A673 (cell line): Measurements from ENCODE around the gene CDHR3. TPM values are rescaled to one million over a fixed set of nuclear protein-coding genes. Genes with fewer than 3 reads are reported as not detected.

Experiments used
- BruUV-seq: library from RNA; stranded (reverse); fragments of 400-500 nt; replicated peaks from 2 replicates; lab custom pipeline; 2021; lab: Mats Ljungman, UMichigan
- CTCF ChIA-PET: fragments of 300-600 bp; sonication (Branson Sonifier 250); formaldehyde crosslinking; loops from one replicate; lab custom pipeline; 2022; ENCODE audit warnings: antibody characterized with exemption; lab: Charles Lee
- POLR2A ChIA-PET: fragments of 300-600 bp; sonication (Branson Sonifier 250); formaldehyde crosslinking; loops from one replicate; lab custom pipeline; 2022; ENCODE audit warnings: antibody characterized with exemption; ENCODE audit not compliant: low non-redundant PET; lab: Charles Lee
- DNase-seq: peaks from one replicate; pipeline ENCODE4 v3.0.0-alpha.2; 2015; ENCODE audit warnings: low spot score
- H3K27ac ChIP-seq: fragments of 200-600 bp; sonication (generic); 2 replicates; pipeline ENCODE4 v1.5.1; 2016; ENCODE audit warnings: mixed run types, low read depth, mild to moderate bottlenecking, mixed read lengths, antibody characterized with exemption, low read length; ENCODE audit not compliant: poor library complexity, severe bottlenecking
- H3K27me3 ChIP-seq: fragments of 200-600 bp; sonication (generic); replicated peaks from 2 replicates; pipeline ENCODE4 v1.6.1; 2017; ENCODE audit warnings: mixed run types, low read depth, mild to moderate bottlenecking, mixed read lengths, antibody characterized with exemption, low read length; ENCODE audit not compliant: insufficient read depth, poor library complexity
- H3K36me3 ChIP-seq: fragments of 200-600 bp; sonication (generic); 2 replicates; pipeline ENCODE4 v1.6.1; 2016; ENCODE audit warnings: mixed run types, mild to moderate bottlenecking, mixed read lengths, antibody characterized with exemption, low read length; ENCODE audit not compliant: insufficient read depth, poor library complexity, severe bottlenecking
- H3K4me1 ChIP-seq: fragments of 200-600 bp; sonication (generic); 2 replicates; pipeline ENCODE4 v1.6.1; 2017; ENCODE audit warnings: mixed run types, mild to moderate bottlenecking, mixed read lengths, antibody characterized with exemption, low read length; ENCODE audit not compliant: insufficient read depth, poor library complexity, severe bottlenecking
- H3K4me3 ChIP-seq: fragments of 200-600 bp; sonication (generic); 2 replicates; pipeline ENCODE4 v1.5.1; 2016; ENCODE audit warnings: low read depth, mixed run types, mild to moderate bottlenecking, mixed read lengths, low read length; ENCODE audit not compliant: poor library complexity, severe bottlenecking
- H3K9me3 ChIP-seq: fragments of 200-600 bp; sonication (generic); 2 replicates; pipeline ENCODE4 v1.6.1; 2016; ENCODE audit warnings: mixed run types, low read depth, mild to moderate bottlenecking, mixed read lengths, antibody characterized with exemption, low read length; ENCODE audit not compliant: poor library complexity, severe bottlenecking
- EZH2 ChIP-seq: fragments of 200-600 bp; sonication (generic); IDR thresholded peaks from 2 replicates; pipeline ENCODE4 v1.6.1; 2017; ENCODE audit warnings: borderline replicate concordance, low read depth, mild to moderate bottlenecking, mixed read lengths, antibody characterized with exemption, low read length; ENCODE audit not compliant: poor library complexity, severe bottlenecking
- intact Hi-C: fragments of 100-400 bp; cut with micrococcal nuclease; formaldehyde crosslinking; loops from one replicate; pipeline ENCODE4 v1.10.0; 2022; ENCODE audit not compliant: unreplicated experiment
- total RNA-seq: library from RNA; stranded (reverse); gene quantifications from 2 replicates; pipeline ENCODE4 v1.2.3, GENCODE V29; 2021
- TF ChIP-seq, protein P1 (sequence below): fragments of 300-800, 200-600 bp; sonication (generic); conservative IDR thresholded peaks from 2 replicates; pipeline ENCODE4 v1.5.1; 2017; ENCODE audit warnings: low read depth, mild to moderate bottlenecking, antibody characterized with exemption, low read length, moderate library complexity, mixed read lengths

CDHR3 gene
- total RNA-seq, 1 experiment from 2014 or later: 13.9 TPM

DNA sequence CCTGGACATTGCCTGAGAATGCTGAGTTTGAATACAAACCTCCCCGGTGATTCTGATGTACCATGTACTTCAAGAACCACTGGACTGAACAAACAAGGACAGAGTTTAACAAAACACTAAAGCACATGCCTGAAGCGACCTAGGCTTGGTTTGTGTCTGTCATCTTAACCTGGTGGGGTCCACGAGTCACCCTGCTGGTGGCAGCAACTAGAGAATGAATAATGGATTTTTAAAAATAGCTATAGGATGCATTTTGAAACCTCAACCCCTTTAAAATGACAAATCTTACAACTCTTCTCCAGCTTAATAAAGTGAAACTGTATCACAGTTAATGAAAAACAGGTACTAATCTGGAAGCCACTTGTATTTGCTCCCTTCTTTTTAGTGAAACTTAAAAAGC, 25.2 kb downstream of the CDHR3 start:
- no peaks in the 10 kb centered on the region for H3K36me3 ChIP-seq
- H3K27ac ChIP-seq: no peak overlapping the region
- no peaks in the 10 kb centered on the region for H3K9me3 ChIP-seq
- no peak for TF ChIP-seq EZH2
- TF ChIP-seq, protein P1, sequence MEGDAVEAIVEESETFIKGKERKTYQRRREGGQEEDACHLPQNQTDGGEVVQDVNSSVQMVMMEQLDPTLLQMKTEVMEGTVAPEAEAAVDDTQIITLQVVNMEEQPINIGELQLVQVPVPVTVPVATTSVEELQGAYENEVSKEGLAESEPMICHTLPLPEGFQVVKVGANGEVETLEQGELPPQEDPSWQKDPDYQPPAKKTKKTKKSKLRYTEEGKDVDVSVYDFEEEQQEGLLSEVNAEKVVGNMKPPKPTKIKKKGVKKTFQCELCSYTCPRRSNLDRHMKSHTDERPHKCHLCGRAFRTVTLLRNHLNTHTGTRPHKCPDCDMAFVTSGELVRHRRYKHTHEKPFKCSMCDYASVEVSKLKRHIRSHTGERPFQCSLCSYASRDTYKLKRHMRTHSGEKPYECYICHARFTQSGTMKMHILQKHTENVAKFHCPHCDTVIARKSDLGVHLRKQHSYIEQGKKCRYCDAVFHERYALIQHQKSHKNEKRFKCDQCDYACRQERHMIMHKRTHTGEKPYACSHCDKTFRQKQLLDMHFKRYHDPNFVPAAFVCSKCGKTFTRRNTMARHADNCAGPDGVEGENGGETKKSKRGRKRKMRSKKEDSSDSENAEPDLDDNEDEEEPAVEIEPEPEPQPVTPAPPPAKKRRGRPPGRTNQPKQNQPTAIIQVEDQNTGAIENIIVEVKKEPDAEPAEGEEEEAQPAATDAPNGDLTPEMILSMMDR: no peak
- CTCF ChIA-PET: no interaction called here
- POLR2A ChIA-PET: interaction anchor here (0.6 kb wide), 1 partner anchor 31 kb away, joined by 3 read pairs; no protein-coding TSS in a partner anchor
- H3K27me3 ChIP-seq: no peaks in the 10 kb centered on the region
- intact Hi-C loops: no loop called here
- no peak overlapping the region for H3K4me3 ChIP-seq
- no peak for DNase-seq
- peaks cover 44% of the 10 kb centered on the region for H3K4me1 ChIP-seq
- BruUV-seq: no TSS peak

GRCh38 chr7:105989191-105989590, 26.1 kb downstream of the CDHR3 start:
- no TSS peak for BruUV-seq

GRCh38 chr7:105989686-105990085, 26.6 kb downstream of the CDHR3 start:
- no peak for TF ChIP-seq EZH2
- TF ChIP-seq, protein P1: no peak
- H3K9me3 ChIP-seq: no peaks in the 10 kb centered on the region
- H3K4me3 ChIP-seq: no peak overlapping the region
- peaks cover 43% of the 10 kb centered on the region for H3K4me1 ChIP-seq
- intact Hi-C loops: no loop called here
- H3K27me3 ChIP-seq: no peaks in the 10 kb centered on the region
- CTCF ChIA-PET: no interaction called here
- DNase-seq: no peak
- no peaks in the 10 kb centered on the region for H3K36me3 ChIP-seq
- no TSS peak for BruUV-seq
- POLR2A ChIA-PET: no interaction called here
- H3K27ac ChIP-seq: no peak overlapping the region

More at GRCh38 chr7:105989191-105989590, 26.1 kb downstream of the CDHR3 start:
- no peak for DNase-seq
- Histone ChIP-seq H3K27me3 (no peaks in the 10 kb centered on the region), H3K27ac (no peak overlapping the region), H3K4me3 (no peak overlapping the region), H3K36me3 (no peaks in the 10 kb centered on the region), H3K9me3 (no peaks in the 10 kb centered on the region), H3K4me1 (peaks cover 44% of the 10 kb centered on the region)
- CTCF ChIA-PET: no interaction called here
- POLR2A ChIA-PET: no interaction called here
- TF ChIP-seq, protein P1: no peak
- TF ChIP-seq EZH2: no peak
- intact Hi-C loops: no loop called here
